Measurements from ENCODE around the gene THOC1. TPM values are rescaled to one million over a fixed set of nuclear protein-coding genes. Genes with fewer than 3 reads are reported as not detected.

The THOC1 gene
- total RNA-seq, 1 donor from 2014 or later, result 10.2 TPM

DNA sequence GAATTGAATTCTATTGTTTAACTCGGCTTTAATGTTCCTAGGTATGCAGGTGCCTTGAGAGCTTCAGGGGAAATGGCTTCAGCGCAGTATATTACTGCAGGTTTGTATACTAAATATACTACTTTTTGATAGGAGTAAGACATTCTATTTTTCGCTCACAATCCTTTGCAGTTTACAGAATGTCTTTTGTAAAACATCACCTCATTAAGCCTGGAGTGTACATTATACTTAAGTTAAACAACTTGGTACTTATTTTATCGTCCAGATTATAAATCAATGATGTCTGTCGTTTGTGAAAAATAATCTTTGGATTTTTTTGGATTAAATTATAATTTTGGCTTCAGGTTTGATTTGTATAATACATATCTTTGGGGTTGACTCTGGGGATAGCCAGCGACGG, 75.0 kb downstream of the THOC1 start:
- intact Hi-C loops (cut with micrococcal nuclease), result no loop called here
- no peak overlapping the region for H3K27ac ChIP-seq (replicated peaks)
- no peaks in the 10 kb centered on the region for H3K4me1 ChIP-seq
- H3K27me3 ChIP-seq (ENCODE audit: low read depth), result no peaks in the 10 kb centered on the region
- TF ChIP-seq, protein P1, sequence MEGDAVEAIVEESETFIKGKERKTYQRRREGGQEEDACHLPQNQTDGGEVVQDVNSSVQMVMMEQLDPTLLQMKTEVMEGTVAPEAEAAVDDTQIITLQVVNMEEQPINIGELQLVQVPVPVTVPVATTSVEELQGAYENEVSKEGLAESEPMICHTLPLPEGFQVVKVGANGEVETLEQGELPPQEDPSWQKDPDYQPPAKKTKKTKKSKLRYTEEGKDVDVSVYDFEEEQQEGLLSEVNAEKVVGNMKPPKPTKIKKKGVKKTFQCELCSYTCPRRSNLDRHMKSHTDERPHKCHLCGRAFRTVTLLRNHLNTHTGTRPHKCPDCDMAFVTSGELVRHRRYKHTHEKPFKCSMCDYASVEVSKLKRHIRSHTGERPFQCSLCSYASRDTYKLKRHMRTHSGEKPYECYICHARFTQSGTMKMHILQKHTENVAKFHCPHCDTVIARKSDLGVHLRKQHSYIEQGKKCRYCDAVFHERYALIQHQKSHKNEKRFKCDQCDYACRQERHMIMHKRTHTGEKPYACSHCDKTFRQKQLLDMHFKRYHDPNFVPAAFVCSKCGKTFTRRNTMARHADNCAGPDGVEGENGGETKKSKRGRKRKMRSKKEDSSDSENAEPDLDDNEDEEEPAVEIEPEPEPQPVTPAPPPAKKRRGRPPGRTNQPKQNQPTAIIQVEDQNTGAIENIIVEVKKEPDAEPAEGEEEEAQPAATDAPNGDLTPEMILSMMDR (IDR thresholded peaks at IDR 0.05; ENCODE audit: borderline replicate concordance), result no peak
- no peaks in the 10 kb centered on the region for H3K9me3 ChIP-seq (replicated peaks)
- no peak for DNase-seq
- no peak overlapping the region for H3K4me3 ChIP-seq
- H3K36me3 ChIP-seq, result peaks cover 11% of the 10 kb centered on the region

DNA sequence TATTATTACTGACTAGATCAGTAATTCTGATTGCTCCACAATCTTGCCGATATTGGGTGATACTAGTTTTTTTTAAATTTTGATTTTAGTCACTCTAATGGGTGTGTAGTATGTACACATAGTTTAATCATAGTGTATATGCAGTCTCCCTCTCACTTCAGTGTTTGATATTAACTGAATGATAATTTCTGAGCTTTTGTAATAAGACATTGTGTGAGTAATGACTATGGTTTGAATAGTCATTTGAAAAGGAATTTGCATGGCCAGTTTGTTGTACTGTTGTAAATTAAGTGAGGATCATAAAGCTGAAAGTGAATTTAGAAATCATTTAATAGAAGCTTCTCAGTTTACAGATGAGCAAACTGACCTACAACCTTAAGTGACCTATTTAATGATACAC, 76.1 kb downstream of the THOC1 start:
- DNase-seq, result no peak
- no peaks in the 10 kb centered on the region for H3K27me3 ChIP-seq (ENCODE audit: low read depth)
- TF ChIP-seq, protein P1 (IDR thresholded peaks at IDR 0.05; ENCODE audit: borderline replicate concordance), result no peak
- intact Hi-C loops (cut with micrococcal nuclease), result no loop called here
- H3K4me3 ChIP-seq, result no peak overlapping the region
- H3K36me3 ChIP-seq, result peaks cover 7% of the 10 kb centered on the region
- H3K9me3 ChIP-seq (replicated peaks), result no peaks in the 10 kb centered on the region
- no peaks in the 10 kb centered on the region for H3K4me1 ChIP-seq
- H3K27ac ChIP-seq (replicated peaks), result no peak overlapping the region

DNA sequence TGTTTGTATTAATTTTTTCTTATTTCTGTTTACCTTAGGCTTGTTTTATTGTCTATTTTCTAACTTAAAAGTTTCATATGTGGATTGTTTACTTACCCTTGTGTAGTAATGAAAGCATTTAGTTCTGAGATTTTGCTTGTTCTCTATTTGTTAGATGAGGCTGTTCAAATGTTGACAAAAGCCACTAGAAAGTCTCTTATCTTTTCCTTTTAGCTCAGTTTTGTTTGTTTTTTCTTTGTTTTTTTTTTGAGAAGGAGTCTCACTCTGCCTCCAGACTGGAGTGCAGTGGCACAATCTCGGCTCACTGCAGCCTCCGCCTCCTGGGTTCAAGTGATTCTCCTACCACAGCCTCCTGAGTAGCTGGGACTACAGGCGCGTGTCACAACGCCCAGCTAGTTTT, 78.6 kb downstream of the THOC1 start:
- H3K4me1 ChIP-seq, result peaks cover 2% of the 10 kb centered on the region
- H3K27ac ChIP-seq (replicated peaks), result no peak overlapping the region
- no peaks in the 10 kb centered on the region for H3K9me3 ChIP-seq (replicated peaks)
- no peak for DNase-seq
- no peak overlapping the region for H3K4me3 ChIP-seq
- intact Hi-C loops (cut with micrococcal nuclease), result no loop called here
- peaks cover 16% of the 10 kb centered on the region for H3K36me3 ChIP-seq
- TF ChIP-seq, protein P1 (IDR thresholded peaks at IDR 0.05; ENCODE audit: borderline replicate concordance), result no peak
- H3K27me3 ChIP-seq (ENCODE audit: low read depth), result no peaks in the 10 kb centered on the region

DNA sequence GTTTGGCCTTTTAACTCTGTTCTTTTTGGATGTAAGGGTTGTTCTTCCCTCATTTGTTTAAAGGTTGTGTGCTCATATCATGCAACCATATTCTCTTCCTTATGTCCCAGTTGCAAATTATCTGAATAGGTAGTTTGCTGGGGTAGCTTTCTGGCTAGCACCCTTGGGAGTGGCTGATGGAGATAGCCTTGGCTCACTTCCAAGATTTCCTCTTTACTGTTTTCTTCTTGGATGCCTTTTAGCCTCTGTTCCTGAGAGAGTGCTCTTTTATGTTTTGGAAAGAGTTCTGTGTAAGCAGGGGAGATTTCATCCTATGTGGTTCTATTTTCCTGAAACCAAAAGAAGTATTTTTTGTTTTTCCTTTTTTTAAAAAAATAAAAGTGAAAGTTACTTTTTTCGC, 84.1 kb downstream of the THOC1 start:
- no peak for DNase-seq
- Histone ChIP-seq H3K27me3 (ENCODE audit: low read depth) (no peaks in the 10 kb centered on the region), H3K4me1 (peaks cover 11% of the 10 kb centered on the region), H3K36me3 (peaks cover 46% of the 10 kb centered on the region), H3K4me3 (no peak overlapping the region), H3K27ac (replicated peaks) (no peak overlapping the region), H3K9me3 (replicated peaks) (no peaks in the 10 kb centered on the region)
- TF ChIP-seq, protein P1 (IDR thresholded peaks at IDR 0.05; ENCODE audit: borderline replicate concordance), result no peak
- intact Hi-C loops (cut with micrococcal nuclease), result no loop called here

DNA sequence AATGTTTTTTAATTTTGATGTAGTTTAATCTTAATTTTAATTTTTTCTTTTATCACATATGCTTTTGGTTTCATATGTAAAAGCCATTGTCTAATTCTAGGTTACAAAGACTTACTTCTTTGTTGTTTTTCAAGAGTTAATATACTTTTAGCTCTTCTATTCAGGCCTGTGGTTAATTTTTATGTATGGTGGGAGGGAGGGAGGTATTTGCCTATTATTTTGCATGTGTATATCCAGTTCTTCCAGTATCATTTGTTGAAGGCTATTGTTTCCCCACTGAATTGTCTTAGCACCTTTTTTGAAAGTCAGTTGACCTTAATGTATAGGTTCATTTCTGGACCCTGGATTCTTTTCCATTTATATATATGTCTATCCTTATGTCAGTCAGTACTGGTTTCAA, 86.1 kb downstream of the THOC1 start:
- Histone ChIP-seq H3K36me3 (peaks cover 45% of the 10 kb centered on the region), H3K27me3 (ENCODE audit: low read depth) (no peaks in the 10 kb centered on the region), H3K27ac (replicated peaks) (no peak overlapping the region), H3K4me1 (peaks cover 11% of the 10 kb centered on the region), H3K9me3 (replicated peaks) (no peaks in the 10 kb centered on the region), H3K4me3 (no peak overlapping the region)
- TF ChIP-seq, protein P1 (IDR thresholded peaks at IDR 0.05; ENCODE audit: borderline replicate concordance), result no peak
- intact Hi-C loops (cut with micrococcal nuclease), result no loop called here
- no peak for DNase-seq

DNA sequence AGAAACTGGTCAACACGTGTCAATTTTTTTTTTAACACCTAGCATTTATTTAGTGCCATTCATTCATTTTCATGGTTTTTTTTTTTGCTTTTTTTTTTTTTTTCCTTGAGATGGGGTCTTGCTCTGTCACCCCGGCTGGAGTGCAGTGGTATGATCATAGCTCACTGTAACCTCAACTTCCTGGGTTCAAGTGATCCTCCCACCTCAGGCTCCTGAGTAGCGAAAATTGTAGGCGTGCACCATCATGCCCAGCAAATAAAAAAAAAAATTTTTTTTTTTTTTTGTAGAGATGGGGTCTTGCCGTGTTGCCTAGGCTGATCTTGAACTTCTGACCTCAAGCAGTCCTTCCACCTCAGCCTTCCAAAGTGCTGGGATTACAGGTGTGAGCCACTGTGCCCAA, 88.3 kb downstream of the THOC1 start:
- peaks cover 36% of the 10 kb centered on the region for H3K36me3 ChIP-seq
- TF ChIP-seq, protein P1 (IDR thresholded peaks at IDR 0.05; ENCODE audit: borderline replicate concordance), result no peak
- intact Hi-C loops (cut with micrococcal nuclease), result no loop called here

More for the DNA sequence above, 88.3 kb downstream of the THOC1 start:
- H3K4me1 ChIP-seq, result peaks cover 11% of the 10 kb centered on the region
- no peak overlapping the region for H3K27ac ChIP-seq (replicated peaks)
- DNase-seq, result no peak
- H3K27me3 ChIP-seq (ENCODE audit: low read depth), result no peaks in the 10 kb centered on the region
- no peak overlapping the region for H3K4me3 ChIP-seq
- no peaks in the 10 kb centered on the region for H3K9me3 ChIP-seq (replicated peaks)

All from left ventricle myocardium inferior (tissue), 1 donor.